ENCODE results near the gene ALK. TPM values are rescaled to one million over a fixed set of nuclear protein-coding genes. Genes with fewer than 3 reads are reported as not detected.

Gene ALK
- polyA plus RNA-seq, 2 of the 4 experiments (the other 2 are of a cell fraction), result not detected

DNA sequence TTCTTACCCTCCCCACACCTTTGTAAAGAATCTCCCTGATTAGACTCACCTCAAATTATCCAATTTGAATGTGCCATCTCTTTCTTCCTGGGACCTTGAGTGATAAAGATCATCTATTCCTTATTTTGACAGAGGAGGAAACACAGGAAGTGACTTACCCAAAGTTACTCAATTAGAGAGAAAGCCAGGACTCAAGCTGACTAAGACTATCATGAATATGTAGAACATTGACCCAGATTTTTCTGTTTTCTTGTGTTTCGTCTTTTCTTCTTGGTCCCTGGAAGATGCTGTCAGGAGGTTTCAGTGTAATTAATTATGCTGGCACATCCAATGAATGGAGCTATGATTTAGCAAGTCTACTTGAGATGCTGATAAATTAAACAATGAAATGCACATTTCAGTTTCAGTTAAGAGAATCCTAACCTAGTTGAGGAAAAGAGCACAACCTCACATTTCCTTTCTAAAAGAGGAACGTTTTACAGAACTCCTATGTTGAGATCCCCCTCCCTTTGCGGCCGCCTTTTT is 425.8 kb downstream of the ALK start:
- FAIRE-seq, result no peak
- Histone ChIP-seq H3K4me1 (no peaks in the 10 kb centered on the region), H3K4me3 (no peak overlapping the region), H3K27ac (no peak overlapping the region), H3K9me3 (no peaks in the 10 kb centered on the region), H3K4me2 (no peak overlapping the region)
- 46% methylated on average over 4 of the region's 4 CpGs for WGBS (ENCODE audit: missing lambda C conversion rate)
- no peak for TF ChIP-seq CBX8 (IDR thresholded peaks at IDR 0.05)
- TF ChIP-seq, protein P1, sequence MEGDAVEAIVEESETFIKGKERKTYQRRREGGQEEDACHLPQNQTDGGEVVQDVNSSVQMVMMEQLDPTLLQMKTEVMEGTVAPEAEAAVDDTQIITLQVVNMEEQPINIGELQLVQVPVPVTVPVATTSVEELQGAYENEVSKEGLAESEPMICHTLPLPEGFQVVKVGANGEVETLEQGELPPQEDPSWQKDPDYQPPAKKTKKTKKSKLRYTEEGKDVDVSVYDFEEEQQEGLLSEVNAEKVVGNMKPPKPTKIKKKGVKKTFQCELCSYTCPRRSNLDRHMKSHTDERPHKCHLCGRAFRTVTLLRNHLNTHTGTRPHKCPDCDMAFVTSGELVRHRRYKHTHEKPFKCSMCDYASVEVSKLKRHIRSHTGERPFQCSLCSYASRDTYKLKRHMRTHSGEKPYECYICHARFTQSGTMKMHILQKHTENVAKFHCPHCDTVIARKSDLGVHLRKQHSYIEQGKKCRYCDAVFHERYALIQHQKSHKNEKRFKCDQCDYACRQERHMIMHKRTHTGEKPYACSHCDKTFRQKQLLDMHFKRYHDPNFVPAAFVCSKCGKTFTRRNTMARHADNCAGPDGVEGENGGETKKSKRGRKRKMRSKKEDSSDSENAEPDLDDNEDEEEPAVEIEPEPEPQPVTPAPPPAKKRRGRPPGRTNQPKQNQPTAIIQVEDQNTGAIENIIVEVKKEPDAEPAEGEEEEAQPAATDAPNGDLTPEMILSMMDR (IDR thresholded peaks at IDR 0.05), result no peak
- no peak for TF ChIP-seq RFX5 (IDR thresholded peaks at IDR 0.05)
- TF ChIP-seq RNF2 (IDR thresholded peaks at IDR 0.05; ENCODE audit: borderline replicate concordance, low read depth), result no peak
- DNase-seq (ENCODE audit: low read depth in 1 of 2, low spot score in 1 of 2), result no peak
- ChIA-PET POLR2A (no interaction called here), CTCF (interaction anchor here (0.5 kb wide), 1 partner anchor 1219 kb away, joined by 3 read pairs; no protein-coding TSS in a partner anchor)
- no peak for ATAC-seq

DNA sequence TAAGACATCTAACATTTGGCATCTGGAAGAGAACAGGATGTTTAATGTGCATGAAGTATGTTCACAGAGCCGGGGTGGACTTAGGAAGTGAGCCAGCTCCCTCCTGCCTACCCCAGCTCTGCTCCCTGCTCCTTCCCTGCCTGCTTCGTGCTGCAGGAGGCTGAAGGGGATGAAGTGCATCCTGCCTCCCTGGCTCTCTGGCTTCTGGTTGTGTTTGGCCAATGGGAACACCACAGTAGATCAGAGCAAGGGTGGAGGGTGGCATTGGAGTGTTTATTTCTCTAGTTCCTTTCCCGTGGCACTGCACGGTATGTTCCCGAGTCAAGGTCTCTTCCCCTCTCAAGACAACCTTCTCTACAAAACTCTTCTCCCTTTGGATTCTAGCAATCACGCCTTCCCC is 426.3 kb downstream of the ALK start:
- CTCF ChIA-PET, result interaction anchor here (0.5 to 1.3 kb wide), 2 partner anchors 9 to 1219 kb away, joined by 3 read pairs; no protein-coding TSS in a partner anchor
- peak in 1 of 2 experiments; percentile 20; a peak in 1 of 6 replicates for ATAC-seq
- TF ChIP-seq, protein P2, sequence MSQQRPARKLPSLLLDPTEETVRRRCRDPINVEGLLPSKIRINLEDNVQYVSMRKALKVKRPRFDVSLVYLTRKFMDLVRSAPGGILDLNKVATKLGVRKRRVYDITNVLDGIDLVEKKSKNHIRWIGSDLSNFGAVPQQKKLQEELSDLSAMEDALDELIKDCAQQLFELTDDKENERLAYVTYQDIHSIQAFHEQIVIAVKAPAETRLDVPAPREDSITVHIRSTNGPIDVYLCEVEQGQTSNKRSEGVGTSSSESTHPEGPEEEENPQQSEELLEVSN (IDR thresholded peaks at IDR 0.05; ENCODE audit: borderline replicate concordance, low read depth), result no peak
- TF ChIP-seq CBX2 (IDR thresholded peaks at IDR 0.05; ENCODE audit: borderline replicate concordance, low read depth) (no peak), GATA3 (IDR thresholded peaks at IDR 0.05; ENCODE audit: borderline replicate concordance) (no peak), PHF8 (IDR thresholded peaks at IDR 0.05; ENCODE audit: borderline replicate concordance, low read depth) (no peak), RCOR1 (IDR thresholded peaks at IDR 0.05; ENCODE audit: low read depth, low read length) (no peak), FOSB (CRISPR knock-in tag; IDR thresholded peaks at IDR 0.05) (no peak), POLR2AphosphoS2 (conservative IDR thresholded peaks at IDR 0.05; ENCODE audit: low read length) (no peak), NR3C1 (IDR thresholded peaks at IDR 0.05) (no peak), HOXB5 (CRISPR knock-in tag; IDR thresholded peaks at IDR 0.05) (no peak), SREBF2 (IDR thresholded peaks at IDR 0.05) (no peak), EHF (CRISPR knock-in tag; IDR thresholded peaks at IDR 0.05) (no peak), CEBPB (IDR thresholded peaks at IDR 0.05) (no peak), ZSCAN20 (CRISPR knock-in tag; IDR thresholded peaks at IDR 0.05) (no peak), JUNB (IDR thresholded peaks at IDR 0.05) (no peak), POLR2A (IDR thresholded peaks at IDR 0.05; ENCODE audit: low read length) (no peak), BHLHE40 (IDR thresholded peaks at IDR 0.05; ENCODE audit: low read depth, low read length) (no peak), CHD4 (IDR thresholded peaks at IDR 0.05; ENCODE audit: borderline replicate concordance) (no peak), ESRRA (IDR thresholded peaks at IDR 0.05; ENCODE audit: borderline replicate concordance, low read length) (no peak), JUN (IDR thresholded peaks at IDR 0.05) (no peak)
- TF ChIP-seq, protein P3, sequence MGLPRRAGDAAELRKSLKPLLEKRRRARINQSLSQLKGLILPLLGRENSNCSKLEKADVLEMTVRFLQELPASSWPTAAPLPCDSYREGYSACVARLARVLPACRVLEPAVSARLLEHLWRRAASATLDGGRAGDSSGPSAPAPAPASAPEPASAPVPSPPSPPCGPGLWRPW (IDR thresholded peaks at IDR 0.05), result no peak
- WGBS (ENCODE audit: missing lambda C conversion rate), result 0% methylated on average over 6 of the region's 6 CpGs
- POLR2A ChIA-PET, result no interaction called here
- H3K4me2 ChIP-seq, result no peak overlapping the region
- no peak for DNase-seq (ENCODE audit: low read depth in 1 of 2, low spot score in 1 of 2)
- H3K9me3 ChIP-seq, result no peaks in the 10 kb centered on the region
- no peak overlapping the region for H3K27ac ChIP-seq
- no peaks in the 10 kb centered on the region for H3K4me1 ChIP-seq
- no peak overlapping the region for H3K4me3 ChIP-seq
- FAIRE-seq, result no peak

DNA sequence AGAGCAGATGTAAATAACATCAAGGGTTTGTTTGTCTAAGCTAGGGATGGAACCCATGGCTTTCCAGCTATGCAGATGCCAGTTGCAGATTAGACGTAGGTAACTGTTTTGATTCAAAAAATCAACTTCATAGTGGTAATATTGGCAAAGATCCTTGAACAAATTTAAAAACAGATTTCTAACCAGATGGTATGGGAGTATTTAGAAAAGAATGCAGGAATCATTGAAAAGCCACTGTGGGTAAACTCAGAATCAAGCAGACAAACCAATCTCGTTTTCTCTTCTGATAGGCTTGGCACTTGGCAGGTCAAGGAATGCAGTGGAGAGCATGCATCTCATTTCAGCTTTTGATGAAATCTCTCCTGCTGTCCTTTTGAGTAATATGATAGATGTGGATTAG is 428.7 kb downstream of the ALK start:
- Histone ChIP-seq H3K27ac (no peak overlapping the region), H3K4me3 (no peak overlapping the region), H3K4me1 (no peaks in the 10 kb centered on the region), H3K9me3 (no peaks in the 10 kb centered on the region), H3K4me2 (no peak overlapping the region)
- CTCF ChIA-PET, result interaction anchor here (0.7 to 1.2 kb wide), 2 partner anchors 11 to 17 kb away, joined by 3 read pairs; no protein-coding TSS in a partner anchor
- POLR2A ChIA-PET, result no interaction called here
- WGBS (ENCODE audit: missing lambda C conversion rate), result 21% methylated on average over 2 of the region's 2 CpGs
- FAIRE-seq (no peak), DNase-seq (ENCODE audit: low read depth in 1 of 2, low spot score in 1 of 2) (no peak), ATAC-seq (no peak)
- TF ChIP-seq ZC3H11A (IDR thresholded peaks at IDR 0.05) (no peak), MAFK (IDR thresholded peaks at IDR 0.05; ENCODE audit: partially characterized antibody) (no peak), ZSCAN20 (CRISPR knock-in tag; IDR thresholded peaks at IDR 0.05) (no peak), MYC (IDR thresholded peaks at IDR 0.05; ENCODE audit: borderline replicate concordance, low read length) (no peak), HOXB5 (CRISPR knock-in tag; IDR thresholded peaks at IDR 0.05) (no peak), CBX2 (IDR thresholded peaks at IDR 0.05; ENCODE audit: borderline replicate concordance, low read depth) (no peak), ZFP36 (IDR thresholded peaks at IDR 0.05; ENCODE audit: borderline replicate concordance, partially characterized antibody) (no peak)
- TF ChIP-seq, protein P1 (IDR thresholded peaks at IDR 0.05), result no peak
- TF ChIP-seq, protein P3 (IDR thresholded peaks at IDR 0.05), result no peak
- TF ChIP-seq, protein P4, sequence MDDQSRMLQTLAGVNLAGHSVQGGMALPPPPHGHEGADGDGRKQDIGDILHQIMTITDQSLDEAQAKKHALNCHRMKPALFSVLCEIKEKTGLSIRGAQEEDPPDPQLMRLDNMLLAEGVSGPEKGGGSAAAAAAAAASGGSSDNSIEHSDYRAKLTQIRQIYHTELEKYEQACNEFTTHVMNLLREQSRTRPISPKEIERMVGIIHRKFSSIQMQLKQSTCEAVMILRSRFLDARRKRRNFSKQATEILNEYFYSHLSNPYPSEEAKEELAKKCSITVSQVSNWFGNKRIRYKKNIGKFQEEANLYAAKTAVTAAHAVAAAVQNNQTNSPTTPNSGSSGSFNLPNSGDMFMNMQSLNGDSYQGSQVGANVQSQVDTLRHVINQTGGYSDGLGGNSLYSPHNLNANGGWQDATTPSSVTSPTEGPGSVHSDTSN (IDR thresholded peaks at IDR 0.05), result no peak

Measured in A549 (cell line).